GM18870 (cell line): ENCODE data around the gene IL10.

Experiments used
- ATAC-seq: cut with Tn5 transposase; IDR thresholded peaks from one replicate; pipeline ENCODE4 v1.9.1; 2021; ENCODE audit warnings: moderate library complexity; ENCODE audit not compliant: unreplicated experiment

The IL10 gene

DNA sequence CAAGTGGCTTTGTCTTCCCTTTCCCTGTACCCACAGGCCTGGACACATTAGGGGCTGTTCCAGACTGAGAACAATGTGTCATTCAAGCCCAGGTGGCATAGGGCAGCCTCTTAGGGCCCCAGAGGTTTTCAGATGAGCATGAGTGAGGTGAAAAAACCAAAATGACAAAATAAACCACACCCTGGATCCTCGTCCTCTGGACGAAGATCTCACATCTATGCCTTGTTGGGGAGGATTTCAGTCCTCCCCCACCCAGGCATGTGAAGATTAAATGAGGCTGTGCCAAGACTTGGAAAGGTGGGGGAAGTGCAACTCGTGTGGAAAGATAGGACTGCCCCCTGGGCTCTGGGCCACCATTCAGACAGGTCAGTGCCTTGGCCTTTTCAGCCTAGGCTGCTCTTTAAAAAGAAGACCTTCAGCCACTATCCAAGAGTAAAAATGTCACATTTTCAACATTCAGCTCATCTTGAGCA is 34.5 kb downstream of the IL10 start:
- no peak for ATAC-seq

DNA sequence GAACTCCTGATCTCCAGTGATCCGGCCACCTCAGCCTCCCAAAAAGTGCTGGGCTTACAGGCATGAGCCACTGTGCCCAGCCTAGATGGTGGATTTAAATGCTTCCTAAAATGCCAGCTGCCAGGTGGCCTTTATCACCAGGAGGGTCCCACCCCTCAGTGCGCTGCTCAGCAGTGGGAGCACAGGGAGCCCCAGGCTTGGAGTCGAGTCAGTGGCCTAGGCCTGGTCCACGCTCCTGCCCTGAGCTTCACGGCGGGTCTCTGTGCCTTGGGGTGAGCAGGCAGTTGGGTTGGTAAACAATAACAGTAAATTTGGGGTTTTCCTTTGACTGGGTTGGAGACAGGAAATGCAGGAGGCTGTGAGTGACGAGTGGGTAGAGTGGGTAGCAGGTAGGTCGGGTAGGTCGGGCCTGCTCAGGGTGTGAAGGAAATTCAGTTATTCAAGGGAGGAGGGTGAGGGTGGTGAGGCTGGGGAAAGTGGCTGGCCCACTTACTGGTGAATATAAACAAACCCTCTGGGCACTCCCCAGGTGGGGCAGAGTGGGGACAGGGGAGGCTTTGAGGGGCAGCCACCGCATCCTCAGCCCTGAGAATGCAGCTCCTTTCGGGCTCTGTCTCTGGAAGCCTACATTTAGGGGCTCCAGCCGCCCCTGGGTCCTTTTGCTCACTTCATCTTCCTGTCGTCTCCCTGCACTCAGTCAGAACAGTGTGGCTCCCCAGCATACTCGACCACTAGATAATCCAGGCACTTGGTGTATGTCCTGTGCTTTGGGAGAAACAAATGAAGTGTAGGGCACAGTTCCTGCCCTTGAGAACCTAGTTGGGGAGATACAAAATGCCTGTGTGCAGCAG is 35.2 kb downstream of the IL10 start:
- no peak for ATAC-seq

- no peak for ATAC-seq
Observed at GRCh38 chr1:206735553-206736031, 36.7 kb downstream of the IL10 start.

GRCh38 chr1:206734499-206735142 is 37.7 kb downstream of the IL10 start:
- no peak for ATAC-seq

DNA sequence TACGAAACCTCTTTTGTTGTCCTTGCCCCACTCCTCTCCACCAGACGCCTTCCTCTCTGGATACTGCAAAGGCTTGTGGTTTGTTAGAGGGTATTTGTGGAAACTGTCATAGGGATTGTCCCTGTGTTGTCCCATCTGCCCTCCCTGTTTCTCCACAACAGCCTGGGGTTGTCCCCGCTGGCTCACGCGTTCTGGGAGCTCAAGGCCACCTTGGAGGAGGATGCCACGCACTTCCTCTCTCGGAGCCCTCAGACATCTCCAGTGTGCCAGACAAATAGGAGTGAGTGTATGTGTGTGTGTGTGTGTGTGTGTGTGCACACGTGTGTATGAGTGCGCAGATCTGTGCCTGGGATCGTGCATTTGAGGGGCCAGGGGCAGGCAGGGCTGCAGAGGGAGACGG is 39.3 kb downstream of the IL10 start:
- no peak for ATAC-seq

DNA sequence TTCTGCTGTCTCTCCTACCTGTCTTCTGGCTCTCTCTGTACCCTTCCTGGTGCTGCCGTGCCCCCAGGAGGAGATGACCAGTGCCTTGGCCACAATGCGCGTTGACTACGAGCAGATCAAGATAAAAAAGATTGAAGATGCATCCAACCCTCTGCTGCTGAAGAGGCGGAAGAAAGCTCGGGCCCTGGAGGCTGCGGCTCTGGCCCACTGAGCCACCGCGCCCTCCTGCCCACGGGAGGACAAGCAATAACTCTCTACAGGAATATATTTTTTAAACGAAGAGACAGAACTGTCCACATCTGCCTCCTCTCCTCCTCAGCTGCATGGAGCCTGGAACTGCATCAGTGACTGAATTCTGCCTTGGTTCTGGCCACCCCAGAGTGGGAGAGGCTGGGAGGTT is 39.8 kb downstream of the IL10 start:
- no peak for ATAC-seq

DNA sequence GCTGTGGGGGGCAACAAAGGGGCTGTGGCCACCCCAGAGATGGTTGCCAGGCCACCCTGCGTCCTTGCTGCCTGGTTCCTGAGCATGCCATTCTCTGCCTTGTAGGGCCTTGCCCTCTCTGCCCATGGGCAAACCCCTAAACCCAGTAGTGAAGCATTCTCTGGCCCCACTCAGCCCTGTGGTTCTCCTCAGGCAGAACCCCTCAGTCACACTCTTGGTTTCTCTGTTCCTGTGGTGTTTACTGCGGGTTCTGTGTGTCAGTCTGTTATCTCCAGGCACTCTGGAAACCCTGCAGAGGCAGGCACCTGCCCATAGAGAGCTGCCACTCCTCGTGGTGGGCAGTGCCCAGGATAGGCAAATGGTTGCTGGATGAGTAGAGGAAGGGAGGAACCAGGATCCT is 42.8 kb downstream of the IL10 start:
- no peak for ATAC-seq

GRCh38 chr1:206729050-206729449 is 43.2 kb downstream of the IL10 start:
- no peak for ATAC-seq

DNA sequence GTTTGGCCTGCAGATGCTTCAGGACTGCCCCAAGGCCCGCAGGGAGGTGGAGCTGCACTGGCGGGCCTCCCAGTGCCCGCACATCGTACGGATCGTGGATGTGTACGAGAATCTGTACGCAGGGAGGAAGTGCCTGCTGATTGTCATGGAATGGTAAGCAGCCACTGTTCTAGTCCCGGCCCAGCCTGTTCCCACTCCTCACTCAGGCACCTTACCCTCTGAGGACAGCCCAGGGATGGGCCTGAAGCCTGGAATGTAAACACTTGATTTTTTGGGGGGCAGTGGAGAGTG is 43.7 kb downstream of the IL10 start:
- ATAC-seq, result no peak

- no peak for ATAC-seq
Observed at GRCh38 chr1:206727981-206728696, 44.2 kb downstream of the IL10 start.

DNA sequence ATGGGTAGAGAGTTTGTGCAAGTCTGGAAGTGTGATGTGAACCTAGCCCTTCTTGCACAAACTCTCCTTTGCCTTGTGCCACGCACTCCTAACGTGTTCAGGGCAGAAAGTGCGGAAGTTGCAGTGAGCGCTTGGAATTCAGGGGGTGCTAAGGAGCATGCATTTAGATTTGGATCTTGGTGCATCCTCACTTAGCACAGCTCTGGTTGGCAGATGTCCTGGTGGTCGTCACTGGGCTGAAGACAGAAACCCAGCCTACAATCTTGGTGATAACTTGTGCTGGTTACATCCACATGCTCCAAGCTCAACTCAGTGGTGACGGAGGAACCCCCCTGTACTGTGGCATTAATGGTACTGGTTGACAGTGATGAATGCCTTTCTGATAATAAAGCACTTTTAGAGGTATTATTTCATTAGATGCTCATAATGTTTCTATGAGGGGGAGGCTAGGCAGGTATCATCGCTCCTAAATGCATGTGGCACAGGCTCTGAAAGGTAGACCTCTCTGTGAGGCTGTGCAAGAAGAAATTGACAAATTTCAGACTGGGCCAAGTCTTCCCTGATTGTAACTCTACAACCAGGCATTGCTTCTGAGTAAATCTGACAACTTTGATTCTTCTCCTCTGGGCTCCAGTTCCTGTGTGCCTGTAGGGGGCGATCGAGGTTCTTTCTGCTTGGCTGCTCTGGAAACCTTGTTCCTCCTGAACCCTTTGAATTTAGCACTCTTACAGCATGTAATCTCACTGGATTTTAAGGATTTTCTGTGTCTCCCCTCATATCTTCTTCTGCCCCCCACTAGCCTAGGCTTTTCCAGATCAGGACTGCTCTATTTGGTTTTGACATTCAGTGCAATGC is 47.0 kb downstream of the IL10 start:
- ATAC-seq, result no peak

GRCh38 chr1:206723805-206724472 is 48.4 kb downstream of the IL10 start:
- ATAC-seq, result no peak

DNA sequence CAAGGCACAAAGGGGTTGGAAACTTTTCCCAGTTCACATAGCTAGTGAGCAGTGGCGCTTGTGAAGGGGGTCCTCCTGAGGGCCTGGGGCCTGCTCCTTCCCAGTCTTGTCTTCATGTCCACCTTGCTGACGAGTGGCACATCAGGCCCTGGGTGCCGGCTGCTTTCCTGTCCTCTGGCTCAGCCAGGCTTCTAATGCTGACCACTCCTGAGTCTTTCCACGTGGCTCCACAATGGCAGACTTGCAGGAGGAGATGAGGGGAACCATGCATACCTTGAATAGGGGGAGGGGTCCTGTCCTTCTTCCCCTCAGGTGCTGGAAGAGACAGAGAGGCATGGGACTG is 48.9 kb downstream of the IL10 start:
- no peak for ATAC-seq

GRCh38 chr1:206722751-206723461 is 49.4 kb downstream of the IL10 start:
- ATAC-seq, result no peak

GRCh38 chr1:206721454-206721853 is 50.8 kb downstream of the IL10 start:
- no peak for ATAC-seq

DNA sequence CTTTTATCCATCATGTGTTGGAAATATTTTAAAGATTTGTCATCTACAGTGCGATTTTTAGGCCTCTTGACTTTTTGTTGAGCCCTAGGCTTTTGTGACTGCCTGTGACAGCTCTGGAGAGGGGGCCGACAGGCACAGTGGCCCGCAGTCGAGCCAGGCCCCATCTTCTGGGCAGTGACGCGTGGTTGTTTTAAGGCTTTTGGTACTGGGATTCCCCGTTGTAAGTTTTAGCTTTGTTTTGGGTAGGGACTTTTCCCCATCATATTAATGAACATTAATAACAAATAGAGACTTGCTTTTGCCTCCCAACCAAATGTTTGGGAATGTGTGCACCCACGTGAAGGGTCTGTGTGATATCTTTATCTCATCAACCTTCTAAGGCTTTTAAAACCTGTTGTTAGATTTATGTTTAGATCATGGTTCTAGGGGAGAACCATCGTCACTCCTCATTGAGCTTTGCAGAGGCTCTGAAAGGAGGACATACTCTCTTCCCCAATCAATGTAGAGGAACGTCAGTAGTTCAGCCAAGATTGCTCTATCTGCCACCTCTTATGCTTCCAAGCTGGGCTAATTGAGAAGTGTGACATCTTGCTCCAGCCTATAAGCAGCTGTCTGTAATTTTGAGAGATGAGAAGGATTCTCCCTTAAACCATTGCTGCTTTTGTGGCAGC is 53.0 kb downstream of the IL10 start:
- no peak for ATAC-seq

- ATAC-seq, result no peak
Observed at GRCh38 chr1:206717674-206717989, 54.7 kb downstream of the IL10 start.
